Omental fat pad (tissue), 4 donors: Measurements from ENCODE around the gene OMP. TPM values are rescaled to one million over a fixed set of nuclear protein-coding genes. Genes with fewer than 3 reads are reported as not detected.

Source experiments
- ATAC-seq: fragments of 150-250 bp; one replicate; pipeline ENCODE4 v1.9.1; 2016; ENCODE audit warnings: mild to moderate bottlenecking, moderate library complexity; ENCODE audit not compliant: low FRiP score
- DNase-seq: peaks from one replicate; pipeline ENCODE4 v3.0.0-alpha.2; 2019; ENCODE audit warnings: low spot score
- total RNA-seq, 4 donors: library from RNA; depleted of rRNA; stranded (reverse); fragments of >200 nt; gene quantifications; one replicate each; pipeline ENCODE4 v1.1.0, GENCODE V29; 2016
- TF ChIP-seq, protein P1 (sequence below), 3 donors: fragments of 450-650 bp; IDR thresholded peaks; one replicate each; pipeline ENCODE4 v1.5.1; 2016 to 2017; ENCODE audit warnings: antibody characterized with exemption in 3 of 3, mild to moderate bottlenecking in 3 of 3, moderate library complexity in 2 of 3

OMP gene
- total RNA-seq, 4 donors from 2014 or later, result not detected

- TF ChIP-seq, protein P1, sequence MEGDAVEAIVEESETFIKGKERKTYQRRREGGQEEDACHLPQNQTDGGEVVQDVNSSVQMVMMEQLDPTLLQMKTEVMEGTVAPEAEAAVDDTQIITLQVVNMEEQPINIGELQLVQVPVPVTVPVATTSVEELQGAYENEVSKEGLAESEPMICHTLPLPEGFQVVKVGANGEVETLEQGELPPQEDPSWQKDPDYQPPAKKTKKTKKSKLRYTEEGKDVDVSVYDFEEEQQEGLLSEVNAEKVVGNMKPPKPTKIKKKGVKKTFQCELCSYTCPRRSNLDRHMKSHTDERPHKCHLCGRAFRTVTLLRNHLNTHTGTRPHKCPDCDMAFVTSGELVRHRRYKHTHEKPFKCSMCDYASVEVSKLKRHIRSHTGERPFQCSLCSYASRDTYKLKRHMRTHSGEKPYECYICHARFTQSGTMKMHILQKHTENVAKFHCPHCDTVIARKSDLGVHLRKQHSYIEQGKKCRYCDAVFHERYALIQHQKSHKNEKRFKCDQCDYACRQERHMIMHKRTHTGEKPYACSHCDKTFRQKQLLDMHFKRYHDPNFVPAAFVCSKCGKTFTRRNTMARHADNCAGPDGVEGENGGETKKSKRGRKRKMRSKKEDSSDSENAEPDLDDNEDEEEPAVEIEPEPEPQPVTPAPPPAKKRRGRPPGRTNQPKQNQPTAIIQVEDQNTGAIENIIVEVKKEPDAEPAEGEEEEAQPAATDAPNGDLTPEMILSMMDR (IDR thresholded peaks at IDR 0.05), result no peak
These were observed 10.2 kb downstream of the OMP start for GRCh38 chr11:77112641-77113381.

DNA sequence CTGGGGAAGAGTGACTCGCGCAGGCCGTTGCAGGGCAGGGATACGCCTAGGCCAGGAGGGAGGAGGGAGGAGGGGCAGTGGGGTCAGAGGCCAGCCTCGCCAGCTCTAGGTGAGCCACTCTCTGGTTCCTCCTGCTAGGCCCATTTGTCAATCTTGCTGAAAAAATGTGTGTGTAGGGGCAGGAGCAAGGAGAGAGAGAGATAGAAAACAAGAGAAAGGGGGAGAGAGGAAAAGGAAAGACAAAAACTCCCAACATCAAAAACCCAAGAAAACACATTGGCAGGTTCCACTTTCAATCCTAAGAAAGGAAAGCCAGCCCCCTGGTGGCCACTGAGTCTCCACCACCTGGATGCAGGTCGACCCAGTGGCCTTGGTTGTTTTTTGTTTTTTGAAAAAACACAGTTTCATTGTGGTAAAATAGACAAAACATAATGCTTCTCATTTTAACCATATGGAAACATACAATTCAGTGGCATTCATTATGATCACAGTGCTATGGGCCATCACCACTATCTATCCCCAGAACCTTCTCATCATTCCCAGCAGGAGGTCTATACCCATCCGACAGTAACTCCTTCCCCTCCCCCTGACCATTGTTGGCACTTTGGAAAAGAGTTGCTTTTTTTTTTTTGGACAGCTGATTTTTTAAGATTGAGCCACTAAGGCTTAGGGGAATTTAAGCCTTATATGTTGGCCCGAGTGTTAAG is 10.9 kb downstream of the OMP start:
- DNase-seq, result no peak
- no peak for ATAC-seq
- TF ChIP-seq, protein P1 (IDR thresholded peaks at IDR 0.05), result no peak

More at GRCh38 chr11:77112641-77113381, 10.2 kb downstream of the OMP start:
- DNase-seq (no peak), ATAC-seq (no peak)

- TF ChIP-seq, protein P1 (IDR thresholded peaks at IDR 0.05), result no peak
- ATAC-seq, result no peak
These were observed 11.4 kb downstream of the OMP start for GRCh38 chr11:77114089-77114463.

GRCh38 chr11:77115181-77115611 is 12.6 kb downstream of the OMP start:
- ATAC-seq (no peak), DNase-seq (no peak)
- TF ChIP-seq, protein P1 (IDR thresholded peaks at IDR 0.05), result no peak

More at GRCh38 chr11:77114089-77114463, 11.4 kb downstream of the OMP start:
- DNase-seq, result no peak

DNA sequence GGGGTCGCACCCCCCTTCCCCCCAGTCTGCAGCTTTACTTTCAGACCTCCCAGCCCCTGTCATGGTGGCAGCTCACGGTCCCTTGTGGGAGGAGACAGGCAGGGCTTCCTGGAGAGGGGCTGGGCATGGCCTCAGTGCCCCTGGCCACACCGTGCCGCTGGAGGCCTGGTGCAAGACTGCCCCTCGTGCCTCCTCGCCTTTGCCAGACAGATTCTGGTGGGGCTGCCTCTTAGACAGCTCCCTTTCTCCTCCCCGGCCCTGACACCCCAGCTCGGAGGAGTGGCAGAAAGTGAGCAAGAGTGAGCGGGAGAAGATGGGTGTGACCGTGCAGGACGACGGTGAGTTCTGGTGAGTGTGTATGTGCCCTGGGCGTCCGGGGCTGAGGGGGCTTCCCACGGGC is 13.3 kb downstream of the OMP start:
- ATAC-seq (no peak), DNase-seq (no peak)
- TF ChIP-seq, protein P1 (IDR thresholded peaks at IDR 0.05), result no peak

GRCh38 chr11:77117492-77117891 is 14.9 kb downstream of the OMP start:
- TF ChIP-seq, protein P1 (IDR thresholded peaks at IDR 0.05), result no peak
- DNase-seq (no peak), ATAC-seq (no peak)
